HL-60 (cell line): ENCODE measurements around the gene KCNMA1.

Source experiments
- DNase-seq, 2 experiments: peaks; one replicate each; pipeline ENCODE4 v3.0.0-alpha.2; 2010 to 2020; ENCODE audit warnings: low read depth in 1 of 2, low spot score in 1 of 2
- H3K27ac ChIP-seq: fragments of 250-450 bp; sonication (Bioruptor Pico); replicated peaks from 2 replicates; pipeline ENCODE4 v1.5.1; 2020; ENCODE audit warnings: mild to moderate bottlenecking, moderate library complexity
- H3K27me3 ChIP-seq: fragments of 250-450 bp; sonication (Bioruptor Pico); 2 replicates; pipeline ENCODE4 v1.5.1; 2021; ENCODE audit warnings: mild to moderate bottlenecking, moderate library complexity; ENCODE audit not compliant: insufficient read depth, poor library complexity, severe bottlenecking
- H3K4me3 ChIP-seq: replicated peaks from 2 replicates; pipeline ENCODE4 v1.5.1; 2011; ENCODE audit warnings: mild to moderate bottlenecking, control low read depth, low read length; ENCODE audit not compliant: insufficient read depth
- GABPA ChIP-seq: IDR thresholded peaks from 2 replicates; pipeline ENCODE4 v1.6.1; 2012; ENCODE audit warnings: low read depth
- POLR2AphosphoS5 ChIP-seq: IDR thresholded peaks from 2 replicates; pipeline ENCODE4 v1.6.1; 2012; ENCODE audit warnings: low read depth
- SPI1 ChIP-seq: IDR thresholded peaks from 2 replicates; pipeline ENCODE4 v1.6.1; 2012; ENCODE audit warnings: low read depth, mild to moderate bottlenecking, borderline replicate concordance
- TF ChIP-seq, protein P1 (sequence below): IDR thresholded peaks from one replicate; pipeline ENCODE4 v1.5.1; 2011; ENCODE audit warnings: low read length, control low read depth, inconsistent platforms; ENCODE audit not compliant: insufficient read depth
- TF ChIP-seq, protein P2 (sequence below): IDR thresholded peaks from 2 replicates; pipeline ENCODE4 v1.6.1; 2012; ENCODE audit warnings: low read depth; ENCODE audit not compliant: insufficient replicate concordance

KCNMA1 gene

DNA sequence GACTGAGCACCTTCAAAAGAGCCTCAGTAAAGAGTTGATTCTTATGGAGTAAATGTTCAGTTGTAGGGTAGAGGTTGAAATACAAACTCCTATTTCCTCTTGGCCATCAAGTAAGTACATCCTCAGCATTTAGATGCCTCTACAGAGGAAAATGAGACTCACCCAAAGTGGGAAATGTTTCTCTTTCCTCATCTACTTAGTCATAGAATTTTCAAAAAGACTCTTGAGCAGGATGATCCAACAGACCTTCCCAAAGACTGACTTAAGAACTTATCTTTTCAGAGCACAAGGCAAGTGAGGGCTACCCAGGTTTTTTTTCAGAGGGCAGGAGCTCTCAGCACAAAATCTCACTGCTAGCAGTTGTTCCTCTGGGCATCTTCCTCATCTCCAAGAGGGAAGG, 449.1 kb downstream of the KCNMA1 start:
- H3K4me3 ChIP-seq: no peak overlapping the region
- DNase-seq: no peak
- H3K27me3 ChIP-seq: peaks cover 4% of the 10 kb centered on the region
- H3K27ac ChIP-seq: no peak overlapping the region
- TF ChIP-seq SPI1: no peak
- no peak for TF ChIP-seq POLR2AphosphoS5
- TF ChIP-seq GABPA: no peak
- TF ChIP-seq, protein P1, sequence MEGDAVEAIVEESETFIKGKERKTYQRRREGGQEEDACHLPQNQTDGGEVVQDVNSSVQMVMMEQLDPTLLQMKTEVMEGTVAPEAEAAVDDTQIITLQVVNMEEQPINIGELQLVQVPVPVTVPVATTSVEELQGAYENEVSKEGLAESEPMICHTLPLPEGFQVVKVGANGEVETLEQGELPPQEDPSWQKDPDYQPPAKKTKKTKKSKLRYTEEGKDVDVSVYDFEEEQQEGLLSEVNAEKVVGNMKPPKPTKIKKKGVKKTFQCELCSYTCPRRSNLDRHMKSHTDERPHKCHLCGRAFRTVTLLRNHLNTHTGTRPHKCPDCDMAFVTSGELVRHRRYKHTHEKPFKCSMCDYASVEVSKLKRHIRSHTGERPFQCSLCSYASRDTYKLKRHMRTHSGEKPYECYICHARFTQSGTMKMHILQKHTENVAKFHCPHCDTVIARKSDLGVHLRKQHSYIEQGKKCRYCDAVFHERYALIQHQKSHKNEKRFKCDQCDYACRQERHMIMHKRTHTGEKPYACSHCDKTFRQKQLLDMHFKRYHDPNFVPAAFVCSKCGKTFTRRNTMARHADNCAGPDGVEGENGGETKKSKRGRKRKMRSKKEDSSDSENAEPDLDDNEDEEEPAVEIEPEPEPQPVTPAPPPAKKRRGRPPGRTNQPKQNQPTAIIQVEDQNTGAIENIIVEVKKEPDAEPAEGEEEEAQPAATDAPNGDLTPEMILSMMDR: no peak
- TF ChIP-seq, protein P2, sequence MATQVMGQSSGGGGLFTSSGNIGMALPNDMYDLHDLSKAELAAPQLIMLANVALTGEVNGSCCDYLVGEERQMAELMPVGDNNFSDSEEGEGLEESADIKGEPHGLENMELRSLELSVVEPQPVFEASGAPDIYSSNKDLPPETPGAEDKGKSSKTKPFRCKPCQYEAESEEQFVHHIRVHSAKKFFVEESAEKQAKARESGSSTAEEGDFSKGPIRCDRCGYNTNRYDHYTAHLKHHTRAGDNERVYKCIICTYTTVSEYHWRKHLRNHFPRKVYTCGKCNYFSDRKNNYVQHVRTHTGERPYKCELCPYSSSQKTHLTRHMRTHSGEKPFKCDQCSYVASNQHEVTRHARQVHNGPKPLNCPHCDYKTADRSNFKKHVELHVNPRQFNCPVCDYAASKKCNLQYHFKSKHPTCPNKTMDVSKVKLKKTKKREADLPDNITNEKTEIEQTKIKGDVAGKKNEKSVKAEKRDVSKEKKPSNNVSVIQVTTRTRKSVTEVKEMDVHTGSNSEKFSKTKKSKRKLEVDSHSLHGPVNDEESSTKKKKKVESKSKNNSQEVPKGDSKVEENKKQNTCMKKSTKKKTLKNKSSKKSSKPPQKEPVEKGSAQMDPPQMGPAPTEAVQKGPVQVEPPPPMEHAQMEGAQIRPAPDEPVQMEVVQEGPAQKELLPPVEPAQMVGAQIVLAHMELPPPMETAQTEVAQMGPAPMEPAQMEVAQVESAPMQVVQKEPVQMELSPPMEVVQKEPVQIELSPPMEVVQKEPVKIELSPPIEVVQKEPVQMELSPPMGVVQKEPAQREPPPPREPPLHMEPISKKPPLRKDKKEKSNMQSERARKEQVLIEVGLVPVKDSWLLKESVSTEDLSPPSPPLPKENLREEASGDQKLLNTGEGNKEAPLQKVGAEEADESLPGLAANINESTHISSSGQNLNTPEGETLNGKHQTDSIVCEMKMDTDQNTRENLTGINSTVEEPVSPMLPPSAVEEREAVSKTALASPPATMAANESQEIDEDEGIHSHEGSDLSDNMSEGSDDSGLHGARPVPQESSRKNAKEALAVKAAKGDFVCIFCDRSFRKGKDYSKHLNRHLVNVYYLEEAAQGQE: no peak

DNA sequence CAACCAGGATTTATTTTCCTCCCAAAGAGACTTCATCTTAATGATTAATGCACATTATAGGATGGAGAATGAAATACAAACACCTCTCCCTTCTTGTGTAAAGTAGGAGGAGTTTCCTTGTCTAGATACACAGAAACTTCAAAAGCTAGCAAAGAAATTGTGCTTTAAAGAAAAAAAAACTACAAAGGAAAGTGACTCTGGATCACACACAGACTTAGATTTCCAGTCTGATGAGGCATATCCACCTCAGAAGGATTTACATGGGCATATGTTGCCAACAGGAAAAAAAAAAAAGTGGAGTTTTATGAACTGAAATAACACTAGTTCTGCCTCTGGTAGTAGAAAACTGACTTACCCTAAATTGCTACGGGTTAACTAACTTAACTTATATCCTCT, 449.6 kb downstream of the KCNMA1 start:
- no peak overlapping the region for H3K27ac ChIP-seq

DNA sequence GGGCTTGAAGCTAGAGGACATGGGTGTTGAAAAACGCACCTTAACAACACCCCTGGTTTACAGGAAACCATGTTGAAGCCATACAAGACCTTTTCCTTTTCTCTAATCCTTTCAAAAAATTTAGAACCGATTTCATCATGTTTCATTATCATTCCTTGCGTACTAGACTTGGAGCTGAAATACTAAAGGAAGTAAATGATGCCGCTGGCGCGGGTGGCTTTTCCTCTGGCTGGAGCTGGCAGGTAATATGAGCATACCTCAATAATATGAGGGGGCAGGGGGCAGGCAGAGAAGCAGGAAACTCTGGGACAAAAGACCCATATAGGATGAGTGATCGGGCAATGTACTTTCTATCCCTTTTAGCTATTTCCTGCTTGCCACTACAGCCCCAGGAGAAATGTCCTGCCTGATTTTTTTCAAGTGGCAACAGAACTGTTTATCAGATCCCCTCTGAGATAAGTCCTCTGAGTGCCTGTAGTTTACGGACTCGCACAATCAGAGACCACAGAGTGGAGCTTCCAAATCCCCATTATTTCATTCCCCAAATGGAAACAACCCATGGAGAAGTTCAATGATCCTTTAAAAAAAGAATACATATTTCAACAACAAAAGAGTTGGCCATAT, 450.1 kb downstream of the KCNMA1 start:
- H3K27me3 ChIP-seq: peaks cover 4% of the 10 kb centered on the region
- no peak for DNase-seq
- TF ChIP-seq, protein P2: no peak
- TF ChIP-seq, protein P1: no peak
- TF ChIP-seq SPI1: no peak
- TF ChIP-seq GABPA: no peak
- no peak for TF ChIP-seq POLR2AphosphoS5

More for the DNA sequence above, 449.6 kb downstream of the KCNMA1 start:
- no peak overlapping the region for H3K4me3 ChIP-seq
- no peak for DNase-seq
- TF ChIP-seq, protein P2: no peak
- TF ChIP-seq, protein P1: no peak
- TF ChIP-seq GABPA: no peak
- peaks cover 4% of the 10 kb centered on the region for H3K27me3 ChIP-seq

More for the DNA sequence above, 450.1 kb downstream of the KCNMA1 start:
- Histone ChIP-seq H3K27ac (no peak overlapping the region), H3K4me3 (no peak overlapping the region)
